Measurements from ENCODE around the gene THBS1.

The THBS1 gene

DNA sequence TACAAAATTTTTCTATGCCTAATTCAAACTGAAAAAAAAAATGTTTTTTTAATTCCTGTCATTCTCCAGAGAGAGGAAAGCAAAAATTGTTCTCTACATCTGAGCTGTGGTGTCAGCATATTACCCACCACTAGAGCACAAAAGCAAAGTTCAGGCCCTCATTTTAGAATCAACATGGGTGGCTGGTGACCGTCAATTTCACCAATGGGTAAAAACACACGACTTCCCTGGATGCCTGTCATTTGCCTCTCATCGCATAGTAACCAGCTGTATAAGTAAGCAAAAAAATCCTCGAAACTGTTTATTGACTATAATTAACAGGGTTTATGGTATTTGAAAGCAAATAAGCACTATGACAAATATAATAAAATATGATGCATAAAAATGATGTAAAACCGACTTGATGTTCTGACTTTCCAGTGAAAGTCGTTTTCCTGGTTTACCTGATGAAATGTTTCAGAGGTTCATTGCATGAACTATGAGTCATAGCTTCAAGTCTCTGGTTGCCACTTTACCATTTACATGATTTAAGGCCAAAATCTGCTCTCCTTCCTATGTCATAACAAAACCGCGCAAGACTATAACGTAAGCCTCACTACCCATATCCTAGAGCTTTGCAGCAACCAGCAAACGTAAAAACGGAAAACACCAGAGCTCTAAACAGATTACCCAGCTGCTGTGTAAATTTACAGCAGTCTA lies 60.5 kb downstream of the THBS1 start:
- DNase-seq, result no peak

DNA sequence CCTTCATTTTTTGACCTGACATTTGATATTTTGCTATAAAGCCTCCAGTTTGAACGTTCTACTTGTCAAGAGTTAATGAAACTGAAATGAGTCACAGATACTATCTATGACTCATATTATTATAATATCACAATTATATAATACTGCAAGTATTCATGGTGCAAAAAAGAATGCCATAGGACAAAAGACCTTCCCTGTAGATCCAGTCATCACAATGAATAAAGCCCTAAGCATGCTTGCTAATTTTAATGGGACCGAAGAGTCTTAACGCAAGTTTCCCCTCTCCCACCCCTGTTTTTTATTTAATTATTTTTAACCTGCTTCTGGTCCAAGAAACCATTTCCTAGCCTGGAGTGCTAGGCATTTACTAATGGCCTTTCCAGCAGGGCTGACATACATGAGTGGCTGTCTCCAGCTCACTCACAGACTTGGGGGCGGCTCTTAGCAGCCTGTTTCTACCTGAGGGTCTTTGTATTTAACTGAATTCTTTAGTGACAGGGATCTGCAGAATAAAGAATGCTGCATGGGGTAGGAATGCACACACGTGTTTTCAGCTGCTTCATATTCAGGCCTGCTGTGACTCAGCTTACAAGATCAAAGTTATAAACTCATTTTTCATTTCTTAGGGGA lies 61.2 kb downstream of the THBS1 start:
- DNase-seq, result no peak

DNA sequence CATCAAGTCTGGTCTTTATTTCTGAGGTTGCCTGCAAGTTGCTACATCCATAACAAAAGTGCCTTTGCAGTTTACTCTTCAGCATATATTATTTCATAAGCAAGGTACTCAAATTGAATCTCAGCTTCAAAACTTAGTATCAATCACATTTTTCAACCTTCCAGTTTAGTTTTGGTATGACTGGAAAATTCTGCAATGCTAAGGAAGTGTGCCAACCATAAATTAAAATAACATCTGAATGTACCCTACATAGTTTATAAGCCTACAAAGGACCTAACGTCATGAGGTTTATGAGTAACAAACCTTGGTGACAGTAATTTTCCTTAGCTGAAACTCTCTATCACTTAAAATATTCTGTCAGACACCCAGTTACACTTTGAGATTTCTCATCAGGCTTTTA lies 62.8 kb downstream of the THBS1 start:
- DNase-seq, result no peak

DNA sequence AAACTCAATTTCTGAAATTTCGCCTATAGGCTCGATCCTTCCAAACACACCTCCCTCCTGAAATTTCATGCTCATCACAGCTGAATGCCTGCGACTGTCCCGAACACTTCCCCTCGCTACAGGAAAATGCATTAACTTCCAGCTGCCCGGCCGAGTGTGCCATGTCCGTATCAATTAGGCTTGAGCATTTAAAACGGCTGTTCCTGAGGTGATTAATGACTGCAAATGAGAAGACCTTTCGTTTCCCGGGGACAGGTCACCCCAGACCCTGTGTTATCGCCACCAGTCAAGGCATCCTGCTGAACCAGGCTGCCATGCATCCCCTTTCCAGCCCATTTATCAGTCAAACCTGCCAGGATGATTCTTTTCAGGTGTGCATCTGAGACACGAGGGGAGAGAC lies 63.3 kb downstream of the THBS1 start:
- no peak for DNase-seq

DNA sequence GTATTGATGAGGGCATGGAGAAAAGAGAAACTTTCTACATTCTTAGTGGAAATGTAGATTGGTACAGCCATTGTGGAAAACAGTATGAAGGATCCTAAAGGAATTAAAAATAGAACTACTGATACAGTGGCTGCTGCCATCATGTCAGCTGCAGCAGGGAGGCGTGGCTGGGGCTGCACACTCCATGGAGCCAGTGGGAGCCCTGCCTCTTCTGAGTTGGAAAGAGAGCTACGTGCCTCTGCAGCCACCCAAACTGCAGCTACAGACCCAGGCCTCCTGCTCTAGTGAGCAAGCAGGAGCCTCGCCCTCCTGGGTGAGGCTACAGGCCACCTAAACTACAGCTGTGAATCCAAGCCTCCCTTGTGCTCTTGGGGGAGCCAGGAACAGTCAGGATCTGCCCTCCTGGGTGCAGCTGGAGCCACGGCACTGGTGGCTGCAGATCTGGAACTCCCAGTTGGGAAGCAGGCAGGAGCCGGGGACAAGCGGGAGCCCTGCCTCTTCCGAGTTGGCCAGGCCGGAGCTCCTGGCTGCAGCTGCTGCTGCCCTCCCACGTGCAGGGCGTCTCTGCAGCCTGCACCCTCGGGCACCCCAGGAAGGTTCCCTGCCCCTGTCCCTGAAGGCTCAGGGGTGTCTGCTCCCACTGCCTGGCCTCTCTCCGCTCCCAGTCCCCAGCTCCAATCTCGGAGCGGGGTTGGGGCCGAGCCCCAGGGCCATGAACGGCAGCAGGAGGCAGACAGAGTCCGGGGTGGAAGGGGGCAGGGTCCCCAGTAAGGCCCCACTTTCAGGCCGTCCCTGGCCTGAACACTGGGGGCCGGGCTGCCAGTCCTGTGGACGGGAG lies 64.5 kb downstream of the THBS1 start:
- no peak for DNase-seq

DNA sequence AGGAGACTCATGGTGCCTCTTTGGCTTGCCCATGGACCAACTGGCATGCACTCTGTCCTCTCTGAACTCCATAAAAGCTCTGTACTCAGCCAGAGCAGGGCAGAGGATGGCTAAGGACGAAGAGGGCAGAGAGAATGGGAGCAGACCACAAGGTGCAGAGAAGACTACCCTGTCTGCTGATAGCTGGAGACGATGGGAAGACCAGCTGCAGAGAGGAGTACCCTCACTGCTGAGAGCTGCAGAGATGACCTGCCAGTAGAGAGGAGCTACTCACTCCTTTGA lies 65.0 kb downstream of the THBS1 start:
- no peak for DNase-seq

DNA sequence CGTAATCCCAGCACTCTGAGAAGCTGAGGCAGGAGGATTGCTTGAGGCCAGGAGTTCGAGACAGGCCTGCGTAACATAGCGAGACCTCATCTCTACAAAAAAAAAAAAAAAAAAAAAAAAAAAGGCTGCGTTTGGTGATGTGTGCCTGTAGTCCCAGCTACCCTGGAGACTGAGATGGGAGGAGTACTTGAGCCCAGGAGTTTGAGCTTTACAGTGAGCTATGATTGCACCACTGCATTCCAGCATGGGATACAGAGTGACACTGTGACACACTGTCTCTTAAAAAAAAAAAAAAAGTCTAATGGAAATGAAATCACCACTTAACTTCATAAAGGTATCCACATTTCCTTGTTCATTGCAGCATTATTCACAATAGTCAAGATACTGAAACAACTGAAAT lies 65.5 kb downstream of the THBS1 start:
- no peak for DNase-seq

Data from DMS79 (cell line).